GM12892 (cell line): ENCODE measurements around the gene SDC3. TPM values are rescaled to one million over a fixed set of nuclear protein-coding genes. Genes with fewer than 3 reads are reported as not detected.
"Not testable (repeated sequence)": the region's sequence is repeated elsewhere in the genome, so short reads cannot be mapped to it uniquely, and the experiment has no call there.

Experiments used
- DNase-seq: peaks from one replicate; pipeline ENCODE4 v3.0.0; 2011; ENCODE audit not compliant: insufficient read length
- FAIRE-seq: peaks from 2 replicates; lab custom pipeline; 2011; peaks lifted over from hg19 to GRCh38; lab: Jason Lieb, UNC
- POLR2A ChIP-seq: IDR thresholded peaks from 2 replicates; pipeline ENCODE4 v1.6.1; 2011; ENCODE audit warnings: low read depth, low read length, control low read depth
- POLR2AphosphoS5 ChIP-seq: IDR thresholded peaks from 2 replicates; pipeline ENCODE4 v1.6.1; 2011; ENCODE audit warnings: low read depth, low read length, control low read depth
- TAF1 ChIP-seq: IDR thresholded peaks from 2 replicates; pipeline ENCODE4 v1.6.1; 2011; ENCODE audit warnings: low read depth, mild to moderate bottlenecking, control low read depth, low read length, borderline replicate concordance
- polyA plus RNA-seq: library from polyadenylated mRNA; unstranded; fragments of >200 nt; gene quantifications from one replicate; pipeline ENCODE4 v1.2.1, GENCODE V29; 2012; ENCODE audit warnings: missing spikeins, inconsistent platforms; ENCODE audit not compliant: missing spikeins

SDC3 gene
- 0.28 TPM for polyA plus RNA-seq

- FAIRE-seq (no peak), DNase-seq (no peak)
- TF ChIP-seq POLR2AphosphoS5 (no peak), TAF1 (no peak), POLR2A (no peak)
Measured at GRCh38 chr1:30908696-30909364, at the start of gene SDC3. Gene SDC3, minus strand, starts transcription at chr1:30908758. Its CDS starts 172 bp downstream, at chr1:30908586.

- no peak for DNase-seq
- no peak for FAIRE-seq
- TF ChIP-seq POLR2AphosphoS5 (no peak), TAF1 (no peak), POLR2A (no peak)
Measured at GRCh38 chr1:30957560-30958222, 49.1 kb upstream of the SDC3 start.

- no peak for FAIRE-seq
Measured at GRCh38 chr1:30955448-30956015, 47.0 kb upstream of the SDC3 start.

GRCh38 chr1:30953685-30954084 lies 45.1 kb upstream of the SDC3 start:
- no peak for DNase-seq
- no peak for FAIRE-seq
- no peak for TF ChIP-seq POLR2AphosphoS5
- TF ChIP-seq POLR2A, result no peak
- TF ChIP-seq TAF1, result no peak

More at GRCh38 chr1:30955448-30956015, 47.0 kb upstream of the SDC3 start:
- DNase-seq, result no peak
- no peak for TF ChIP-seq POLR2A
- TF ChIP-seq TAF1, result no peak
- TF ChIP-seq POLR2AphosphoS5, result no peak

- DNase-seq, result no peak
- no peak for FAIRE-seq
Measured at GRCh38 chr1:30952098-30952497, 43.5 kb upstream of the SDC3 start.

GRCh38 chr1:30950700-30951099 lies 42.1 kb upstream of the SDC3 start:
- FAIRE-seq (no peak), DNase-seq (no peak)
- TF ChIP-seq TAF1, result no peak
- no peak for TF ChIP-seq POLR2AphosphoS5
- TF ChIP-seq POLR2A, result no peak

More at GRCh38 chr1:30952098-30952497, 43.5 kb upstream of the SDC3 start:
- TF ChIP-seq POLR2A, result no peak
- TF ChIP-seq TAF1, result no peak
- TF ChIP-seq POLR2AphosphoS5, result no peak

- TF ChIP-seq TAF1 (no peak), POLR2AphosphoS5 (no peak)
- FAIRE-seq (no peak), DNase-seq (no peak)
Measured at GRCh38 chr1:30950053-30950452, 41.5 kb upstream of the SDC3 start.

- not testable (repeated sequence) for DNase-seq, FAIRE-seq
Measured at GRCh38 chr1:30949487-30949838, 40.9 kb upstream of the SDC3 start.

- peak; percentile 79 for FAIRE-seq
- DNase-seq, result not testable (repeated sequence)
Measured at GRCh38 chr1:30948813-30949486, 40.4 kb upstream of the SDC3 start.

GRCh38 chr1:30948278-30948677 lies 39.7 kb upstream of the SDC3 start:
- DNase-seq, result no peak
- FAIRE-seq, result no peak

GRCh38 chr1:30947212-30947611 lies 38.7 kb upstream of the SDC3 start:
- TF ChIP-seq POLR2AphosphoS5, result no peak
- TF ChIP-seq TAF1, result no peak
- no peak for TF ChIP-seq POLR2A
- no peak for FAIRE-seq
- no peak for DNase-seq

More at GRCh38 chr1:30948278-30948677, 39.7 kb upstream of the SDC3 start:
- no peak for TF ChIP-seq POLR2AphosphoS5
- TF ChIP-seq POLR2A, result no peak
- no peak for TF ChIP-seq TAF1

- DNase-seq (no peak), FAIRE-seq (no peak)
- TF ChIP-seq POLR2AphosphoS5, result no peak
- TF ChIP-seq POLR2A, result no peak
- no peak for TF ChIP-seq TAF1
Measured at GRCh38 chr1:30942326-30942963, 33.9 kb upstream of the SDC3 start.
